Myometrial cell (primary cell): Measurements from ENCODE around the gene NDUFB8. TPM values are rescaled to one million over a fixed set of nuclear protein-coding genes. Genes with fewer than 3 reads are reported as not detected.

Experiments
- total RNA-seq: library from RNA; depleted of rRNA; stranded (reverse); fragments of >200 nt; gene quantifications from 2 replicates; pipeline ENCODE4 v1.2.3, GENCODE V29; 2015

Gene NDUFB8
- 222 and 279 TPM in 2 replicates for total RNA-seq

GRCh38 chr10:100529475-100530298, at the start of gene NDUFB8:
Gene NDUFB8 (minus strand): TSS chr10:100529871. CDS start chr10:100529851, 20 bp downstream.

GRCh38 chr10:100535715-100536353, 6.2 kb upstream of the NDUFB8 start, which contains the start of gene HIF1AN:
Gene HIF1AN (plus strand): TSS chr10:100535943. CDS start chr10:100535959, 16 bp downstream.

GRCh38 chr10:100519311-100520051, 10.2 kb downstream of the NDUFB8 start, which contains the start of gene SEC31B:
Gene SEC31B (minus strand): TSS chr10:100519861. CDS start chr10:100516952, 2,909 bp downstream.

Other genes with a start within 250 kb of the NDUFB8 start
- 50.5 and 54.2 TPM in 2 replicates for gene BLOC1S2, start 243.2 kb downstream of the NDUFB8 start, total RNA-seq
- gene PKD2L1, start 199.6 kb downstream of the NDUFB8 start, total RNA-seq = not detected in 2 replicates
- gene SCD, start 182.6 kb downstream of the NDUFB8 start, total RNA-seq = 1,102 and 1,319 TPM in 2 replicates
- not detected in 2 replicates for gene WNT8B, start 66.9 kb downstream of the NDUFB8 start, total RNA-seq
- 0.29 and 1.1 TPM in 2 replicates for gene SEC31B, start 10.0 kb downstream of the NDUFB8 start, total RNA-seq
- 4.6 and 11.7 TPM in 2 replicates for gene HIF1AN, start 6.1 kb upstream of the NDUFB8 start, total RNA-seq
- not detected in 2 replicates for gene PAX2, start 215.7 kb upstream of the NDUFB8 start, total RNA-seq